Sigmoid colon (tissue), 7 donors: ENCODE measurements around the gene SLC6A18. TPM values are rescaled to one million over a fixed set of nuclear protein-coding genes. Genes with fewer than 3 reads are reported as not detected.

Source experiments
- DNase-seq: peaks from one replicate; pipeline ENCODE4 v3.0.0-alpha.2; 2019
- H3K27ac ChIP-seq, 4 donors: fragments of 200-600 bp; sonication (generic); one replicate each; pipeline ENCODE4 v1.5.1; 2016 to 2019; ENCODE audit warnings: mild to moderate bottlenecking in 1 of 4
- H3K27me3 ChIP-seq, 3 donors: fragments of 200-600 bp; sonication (generic); one replicate each; pipeline ENCODE4 v1.5.1; 2019; ENCODE audit warnings: mild to moderate bottlenecking in 1 of 3
- H3K36me3 ChIP-seq, 4 donors: fragments of 200-600 bp; sonication (generic); one replicate each; pipeline ENCODE4 v1.5.1; 2016 to 2019
- H3K4me1 ChIP-seq, 4 donors: fragments of 200-600 bp; sonication (generic); one replicate each; pipeline ENCODE4 v1.5.1; 2017 to 2019
- H3K4me3 ChIP-seq, 4 donors: fragments of 200-600 bp; sonication (generic); one replicate each; pipeline ENCODE4 v1.5.1; 2017 to 2019; ENCODE audit warnings: mild to moderate bottlenecking in 2 of 4, moderate library complexity in 1 of 4
- H3K9me3 ChIP-seq, 4 donors: fragments of 200-600 bp in 3 of 4; sonication (generic) in 3 of 4; one replicate each; pipeline versions ENCODE4 v1.5.1 to v1.6.1; 2013 to 2019
- EP300 ChIP-seq, 4 donors: sonication (generic); formaldehyde crosslinking; IDR thresholded peaks; one replicate each; pipeline ENCODE4 v1.6.1; 2017; ENCODE audit warnings: antibody characterized with exemption in 4 of 4
- POLR2A ChIP-seq, 2 donors: fragments of 450-650 bp; IDR thresholded peaks; one replicate each; pipeline ENCODE4 v1.6.1; 2016; ENCODE audit warnings: antibody characterized with exemption in 2 of 2, mild to moderate bottlenecking in 2 of 2, moderate library complexity in 2 of 2
- POLR2AphosphoS5 ChIP-seq, 4 donors: sonication (generic); formaldehyde crosslinking; IDR thresholded peaks; one replicate each; pipeline ENCODE4 v1.6.1; 2017; ENCODE audit warnings: antibody characterized with exemption in 4 of 4
- WGBS, 2 donors: extraction: QIAGEN DNeasy Blood & Tissue Kit; methylation state at CpG; one replicate each; pipeline ENCODE4 v1.1.7; 2013; 5-methylcytosine and 5-hydroxymethylcytosine counted together
- intact Hi-C: fragments of 100-400 bp; cut with DNase I; formaldehyde crosslinking; loops from one replicate; pipeline ENCODE4 v1.15.1; 2023
- polyA plus RNA-seq, 3 donors: library from polyadenylated mRNA; stranded (reverse); fragments of 200-250 nt; gene quantifications; one replicate each; pipeline ENCODE4 v1.2.3, GENCODE V29; 2013
- total RNA-seq, 4 donors: library from RNA; depleted of rRNA; stranded (reverse); fragments of >200 nt; gene quantifications; one replicate each; pipeline ENCODE4 v1.1.0, GENCODE V29; 2016
- TF ChIP-seq, protein P1 (sequence below), 4 experiments: fragments of 450-650 bp in 3 of 4; fragments of 200-600 bp in 1 of 4; IDR thresholded peaks; one replicate each; pipeline ENCODE4 v1.5.1; 2016 to 2019; ENCODE audit warnings: antibody characterized with exemption in 4 of 4, mild to moderate bottlenecking in 3 of 4, moderate library complexity in 2 of 4
- donor health status: healthy with polysubstance abuse.
- donor health status: Bipolar disorder and iron deficiency.
- donor health status: healthy.

SLC6A18 gene
- total and polyA plus RNA-seq, 7 donors: 0.07 TPM; not detected in 6

DNA sequence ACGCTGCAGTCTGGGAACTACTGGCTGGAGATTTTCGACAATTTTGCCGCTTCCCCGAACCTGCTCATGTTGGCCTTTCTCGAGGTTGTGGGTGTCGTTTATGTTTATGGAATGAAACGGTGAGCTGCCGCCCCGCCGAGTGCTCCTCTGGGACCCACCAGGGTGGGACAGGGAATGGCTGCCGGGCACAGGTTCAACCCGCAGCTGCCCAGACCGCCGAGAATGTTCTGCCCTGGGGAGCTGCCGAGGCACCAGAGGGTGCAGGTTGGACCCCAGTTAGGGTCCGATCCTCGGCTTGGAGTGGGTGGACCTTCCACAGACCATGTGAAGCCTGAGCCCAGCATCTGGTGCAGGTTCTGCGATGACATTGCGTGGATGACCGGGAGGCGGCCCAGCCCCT lies 19.1 kb downstream of the SLC6A18 start:
- Histone ChIP-seq H3K27ac (no peak overlapping the region), H3K9me3 (no peaks in the 10 kb centered on the region), H3K27me3 (peaks cover 16 to 72% (median 32%) of the 10 kb centered on the region in 3 donors), H3K4me1 (no peaks in the 10 kb centered on the region), H3K4me3 (no peak overlapping the region), H3K36me3 (no peaks in the 10 kb centered on the region)
- WGBS, 2 donors: 69 to 78% methylated on average over 21 of the region's 21 CpGs
- intact Hi-C loops: no loop called here
- TF ChIP-seq EP300 (IDR thresholded peaks at IDR 0.05) (no peak), POLR2A (IDR thresholded peaks at IDR 0.05) (no peak), POLR2AphosphoS5 (IDR thresholded peaks at IDR 0.05) (no peak)
- TF ChIP-seq, protein P1, sequence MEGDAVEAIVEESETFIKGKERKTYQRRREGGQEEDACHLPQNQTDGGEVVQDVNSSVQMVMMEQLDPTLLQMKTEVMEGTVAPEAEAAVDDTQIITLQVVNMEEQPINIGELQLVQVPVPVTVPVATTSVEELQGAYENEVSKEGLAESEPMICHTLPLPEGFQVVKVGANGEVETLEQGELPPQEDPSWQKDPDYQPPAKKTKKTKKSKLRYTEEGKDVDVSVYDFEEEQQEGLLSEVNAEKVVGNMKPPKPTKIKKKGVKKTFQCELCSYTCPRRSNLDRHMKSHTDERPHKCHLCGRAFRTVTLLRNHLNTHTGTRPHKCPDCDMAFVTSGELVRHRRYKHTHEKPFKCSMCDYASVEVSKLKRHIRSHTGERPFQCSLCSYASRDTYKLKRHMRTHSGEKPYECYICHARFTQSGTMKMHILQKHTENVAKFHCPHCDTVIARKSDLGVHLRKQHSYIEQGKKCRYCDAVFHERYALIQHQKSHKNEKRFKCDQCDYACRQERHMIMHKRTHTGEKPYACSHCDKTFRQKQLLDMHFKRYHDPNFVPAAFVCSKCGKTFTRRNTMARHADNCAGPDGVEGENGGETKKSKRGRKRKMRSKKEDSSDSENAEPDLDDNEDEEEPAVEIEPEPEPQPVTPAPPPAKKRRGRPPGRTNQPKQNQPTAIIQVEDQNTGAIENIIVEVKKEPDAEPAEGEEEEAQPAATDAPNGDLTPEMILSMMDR (IDR thresholded peaks at IDR 0.05): no peak
- DNase-seq: no peak

DNA sequence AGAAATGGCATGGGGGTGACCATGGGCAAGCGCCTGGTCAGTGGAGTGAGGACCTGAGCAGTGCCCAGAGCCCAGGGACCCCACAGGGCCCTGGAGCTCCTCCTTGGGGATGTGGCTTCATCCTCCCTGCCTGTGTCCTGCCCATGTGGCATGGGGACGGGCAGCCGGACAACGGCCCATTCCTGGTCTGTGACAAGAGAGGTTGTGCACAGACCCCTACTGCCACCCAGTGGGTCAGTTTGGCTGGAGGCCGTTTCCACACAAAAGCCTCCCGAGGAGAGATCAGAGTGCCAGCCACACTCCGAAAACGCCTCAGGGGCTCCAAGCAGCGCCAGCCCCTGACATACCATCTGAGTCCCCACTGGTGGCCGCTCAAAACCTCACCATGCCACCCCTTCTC lies 19.8 kb downstream of the SLC6A18 start:
- H3K4me1 ChIP-seq: no peaks in the 10 kb centered on the region
- no peak overlapping the region for H3K4me3 ChIP-seq
- peaks cover 16 to 74% (median 32%) of the 10 kb centered on the region in 3 donors for H3K27me3 ChIP-seq
- no peak overlapping the region for H3K27ac ChIP-seq
- TF ChIP-seq EP300 (IDR thresholded peaks at IDR 0.05) (no peak), POLR2A (IDR thresholded peaks at IDR 0.05) (no peak), POLR2AphosphoS5 (IDR thresholded peaks at IDR 0.05) (no peak)
- TF ChIP-seq, protein P1 (IDR thresholded peaks at IDR 0.05): no peak
- H3K9me3 ChIP-seq: no peaks in the 10 kb centered on the region
- no peak for DNase-seq
- intact Hi-C loops: no loop called here
- 42 to 56% methylated on average over 10 of the region's 10 CpGs for WGBS, 2 donors
- H3K36me3 ChIP-seq: no peaks in the 10 kb centered on the region

DNA sequence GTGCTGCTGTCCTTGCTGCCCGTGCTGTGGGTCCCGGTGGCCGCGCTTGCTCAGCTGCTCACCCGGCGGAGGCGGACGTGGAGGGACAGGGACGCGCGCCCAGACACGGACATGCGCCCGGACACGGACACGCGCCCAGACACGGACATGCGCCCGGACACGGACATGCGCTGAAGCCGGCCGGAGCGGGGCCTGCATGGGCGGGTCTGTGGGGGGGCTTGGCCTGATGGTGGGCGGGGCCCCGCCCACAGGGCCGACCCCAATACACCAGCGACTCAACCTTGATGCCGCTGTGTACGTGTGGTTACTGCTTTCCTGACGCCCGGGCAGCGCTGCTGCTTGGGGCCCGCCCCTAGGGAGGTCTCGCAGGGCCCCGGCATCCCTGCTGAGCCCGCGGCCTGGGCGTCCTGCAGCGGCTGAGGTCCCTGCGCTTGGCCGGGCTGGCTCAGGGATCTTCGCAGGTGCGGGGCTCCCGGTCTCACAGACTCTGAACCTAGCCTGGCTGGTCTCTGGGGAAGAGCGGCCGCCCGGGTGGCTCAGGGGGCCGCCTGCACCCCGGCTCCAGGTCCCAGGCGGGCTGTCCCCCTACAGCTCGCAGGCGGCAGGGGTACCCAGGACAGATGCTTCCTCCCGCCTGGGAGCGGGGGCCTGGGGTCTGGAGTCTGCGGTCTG lies 20.9 kb downstream of the SLC6A18 start:
- intact Hi-C loops: no loop called here

DNA sequence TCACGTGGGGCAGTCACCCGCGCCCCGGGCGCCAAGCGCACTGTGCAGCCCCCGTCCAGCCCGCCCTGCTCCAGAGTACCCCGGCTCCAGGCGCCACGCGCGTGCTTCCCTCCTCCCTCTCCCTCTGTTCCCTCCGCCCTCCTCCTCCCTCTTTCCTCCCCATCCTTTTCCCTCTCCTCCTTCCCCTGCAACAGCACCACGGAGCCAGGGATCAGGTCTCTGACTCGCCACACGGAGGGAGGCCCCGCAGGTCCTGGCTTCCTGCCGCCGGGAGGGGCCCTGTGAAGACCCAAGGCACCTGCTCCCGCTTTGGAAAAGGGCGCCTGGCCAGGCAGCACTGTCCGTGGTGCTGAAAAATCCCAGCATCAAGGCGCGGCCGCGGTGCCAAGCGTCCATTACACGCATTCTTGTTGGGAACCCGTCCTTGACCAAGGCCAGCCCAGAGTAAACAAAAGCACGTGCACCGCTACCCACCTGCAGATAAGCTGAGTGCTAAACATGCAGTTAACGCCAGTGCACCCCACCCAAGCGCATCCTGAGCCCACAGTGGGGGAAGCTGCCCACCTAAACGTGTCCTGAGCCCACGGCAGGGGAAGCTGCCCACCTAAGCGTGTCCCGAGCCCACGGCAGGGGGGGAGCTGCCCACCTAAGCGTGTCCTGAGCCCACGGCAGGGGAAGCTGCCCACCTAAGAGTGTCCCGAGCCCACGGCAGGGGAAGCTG lies 21.7 kb downstream of the SLC6A18 start:
- peaks cover 16 to 71% (median 32%) of the 10 kb centered on the region in 3 donors for H3K27me3 ChIP-seq
- WGBS, 2 donors: 13 to 25% methylated on average over 43 of the region's 43 CpGs
- no peak for DNase-seq

More for the DNA sequence above, 20.9 kb downstream of the SLC6A18 start:
- peaks cover 16 to 74% (median 32%) of the 10 kb centered on the region in 3 donors for H3K27me3 ChIP-seq
- no peaks in the 10 kb centered on the region for H3K9me3 ChIP-seq
- DNase-seq: no peak
- no peak overlapping the region for H3K4me3 ChIP-seq
- TF ChIP-seq POLR2A (IDR thresholded peaks at IDR 0.05): no peak
- TF ChIP-seq, protein P1 (IDR thresholded peaks at IDR 0.05): no peak
- no peak for TF ChIP-seq EP300 (IDR thresholded peaks at IDR 0.05)
- TF ChIP-seq POLR2AphosphoS5 (IDR thresholded peaks at IDR 0.05): no peak
- H3K36me3 ChIP-seq: no peaks in the 10 kb centered on the region
- no peak overlapping the region for H3K27ac ChIP-seq
- H3K4me1 ChIP-seq: no peaks in the 10 kb centered on the region
- WGBS, 2 donors: 26 to 58% methylated on average over 58 of the region's 58 CpGs

More for the DNA sequence above, 21.7 kb downstream of the SLC6A18 start:
- intact Hi-C loops: no loop called here
- no peaks in the 10 kb centered on the region for H3K36me3 ChIP-seq
- TF ChIP-seq EP300 (IDR thresholded peaks at IDR 0.05) (no peak), POLR2AphosphoS5 (IDR thresholded peaks at IDR 0.05) (no peak), POLR2A (IDR thresholded peaks at IDR 0.05) (no peak)
- TF ChIP-seq, protein P1 (IDR thresholded peaks at IDR 0.05): no peak
- H3K27ac ChIP-seq: no peak overlapping the region
- no peaks in the 10 kb centered on the region for H3K9me3 ChIP-seq
- no peak overlapping the region for H3K4me3 ChIP-seq
- H3K4me1 ChIP-seq: no peaks in the 10 kb centered on the region
